ENCODE results near the gene SMPD3.

DNA sequence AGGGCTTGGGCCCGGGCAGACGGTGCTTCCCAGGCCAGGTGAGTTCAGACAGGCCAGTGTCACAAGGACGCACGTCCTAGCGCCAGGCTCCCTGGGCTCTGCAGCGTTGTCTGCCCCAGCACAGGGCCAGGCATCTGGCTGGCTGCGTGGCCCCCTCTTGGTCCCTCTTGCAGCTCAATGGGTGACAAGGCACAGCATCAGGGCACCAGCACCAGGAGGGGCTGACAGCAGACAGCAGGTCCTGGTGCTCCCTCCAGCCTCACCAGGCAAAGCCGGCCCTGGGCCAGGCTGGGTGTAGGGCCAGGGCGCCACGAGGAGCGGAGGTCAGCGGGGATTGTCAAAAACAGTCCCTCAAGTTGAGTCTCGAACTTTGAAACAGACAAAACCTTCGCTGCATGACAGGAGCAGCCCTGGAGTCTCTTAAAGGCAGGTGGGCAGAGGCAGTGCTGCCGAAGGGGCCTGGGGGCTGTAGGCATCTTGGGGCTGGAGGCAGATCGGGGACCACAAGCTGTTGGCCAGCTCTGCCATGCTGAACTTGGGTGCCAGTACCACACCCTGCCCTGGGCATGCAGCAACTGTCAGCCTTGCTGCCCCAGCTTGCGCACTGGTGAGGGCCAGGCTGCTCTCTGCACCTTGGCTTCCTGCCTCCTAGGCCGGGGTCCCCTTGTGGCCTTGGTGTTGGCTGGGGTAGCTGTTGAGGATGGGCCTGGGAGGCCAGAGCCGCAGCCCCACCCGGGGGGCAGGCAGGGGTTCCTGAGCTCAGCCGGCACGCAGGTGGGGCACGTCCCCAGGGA lies 88.7 kb downstream of the SMPD3 start:
- TF ChIP-seq, protein P1, sequence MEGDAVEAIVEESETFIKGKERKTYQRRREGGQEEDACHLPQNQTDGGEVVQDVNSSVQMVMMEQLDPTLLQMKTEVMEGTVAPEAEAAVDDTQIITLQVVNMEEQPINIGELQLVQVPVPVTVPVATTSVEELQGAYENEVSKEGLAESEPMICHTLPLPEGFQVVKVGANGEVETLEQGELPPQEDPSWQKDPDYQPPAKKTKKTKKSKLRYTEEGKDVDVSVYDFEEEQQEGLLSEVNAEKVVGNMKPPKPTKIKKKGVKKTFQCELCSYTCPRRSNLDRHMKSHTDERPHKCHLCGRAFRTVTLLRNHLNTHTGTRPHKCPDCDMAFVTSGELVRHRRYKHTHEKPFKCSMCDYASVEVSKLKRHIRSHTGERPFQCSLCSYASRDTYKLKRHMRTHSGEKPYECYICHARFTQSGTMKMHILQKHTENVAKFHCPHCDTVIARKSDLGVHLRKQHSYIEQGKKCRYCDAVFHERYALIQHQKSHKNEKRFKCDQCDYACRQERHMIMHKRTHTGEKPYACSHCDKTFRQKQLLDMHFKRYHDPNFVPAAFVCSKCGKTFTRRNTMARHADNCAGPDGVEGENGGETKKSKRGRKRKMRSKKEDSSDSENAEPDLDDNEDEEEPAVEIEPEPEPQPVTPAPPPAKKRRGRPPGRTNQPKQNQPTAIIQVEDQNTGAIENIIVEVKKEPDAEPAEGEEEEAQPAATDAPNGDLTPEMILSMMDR (conservative IDR thresholded peaks at IDR 0.05; ENCODE audit: low read depth, low read length) = no peak
- no peak for TF ChIP-seq MAFK (IDR thresholded peaks at IDR 0.05; ENCODE audit: low read depth, low read length)

Data from IMR-90 (cell line).